ENCODE measurements around the gene FAM170B. TPM values are rescaled to one million over a fixed set of nuclear protein-coding genes. Genes with fewer than 3 reads are reported as not detected.

FAM170B gene
- total RNA-seq, 6 donors from 2014 or later: 0.24 TPM; not detected in 5

- Histone ChIP-seq H3K4me1 (peaks cover 3 to 45% (median 29%) of the 10 kb centered on the region in 4 donors), H3K4me3 (no peak overlapping the region), H3K27me3 (no peaks in the 10 kb centered on the region), H3K27ac (peak overlapping the region in 1 of 4 donors; percentile 59), H3K9me3 (no peaks in the 10 kb centered on the region), H3K36me3 (no peaks in the 10 kb centered on the region)
- ATAC-seq (ENCODE audit: low FRiP score in 2 of 2) (peak; percentile 28 to 76), DNase-seq (peak; percentile 40 to 42)
- WGBS, 2 donors: 64 to 76% methylated on average over 6 to 9 of the region's 9 CpGs
- TF ChIP-seq POLR2A (IDR thresholded peaks at IDR 0.05) (no peak), POLR2AphosphoS5 (IDR thresholded peaks at IDR 0.05) (peak; percentile 18 to 28)
These were observed 24.0 kb downstream of the FAM170B start for GRCh38 chr10:49109669-49110340.

GRCh38 chr10:49108656-49109055 lies 25.2 kb downstream of the FAM170B start:
- Histone ChIP-seq H3K36me3 (no peaks in the 10 kb centered on the region), H3K27ac (peak overlapping the region in 3 of 4 donors; percentile 5 to 17 (median 6)), H3K27me3 (no peaks in the 10 kb centered on the region), H3K4me1 (peaks cover 3 to 39% (median 27%) of the 10 kb centered on the region in 4 donors), H3K4me3 (no peak overlapping the region), H3K9me3 (no peaks in the 10 kb centered on the region)
- 90 to 92% methylated on average over 2 to 7 of the region's 7 CpGs for WGBS, 2 donors
- no peak for TF ChIP-seq CTCF (IDR thresholded peaks at IDR 0.05)
- TF ChIP-seq POLR2A (IDR thresholded peaks at IDR 0.05): no peak
- TF ChIP-seq EP300 (IDR thresholded peaks at IDR 0.05): no peak
- TF ChIP-seq POLR2AphosphoS5 (IDR thresholded peaks at IDR 0.05): no peak
- ATAC-seq (ENCODE audit: low FRiP score in 2 of 2) (no peak), DNase-seq (peak in 1 of 2 donors; percentile 44)

- Histone ChIP-seq H3K36me3 (no peaks in the 10 kb centered on the region), H3K27ac (peak overlapping the region in 1 of 4 donors; percentile 3), H3K27me3 (no peaks in the 10 kb centered on the region), H3K4me1 (peaks cover 3 to 34% (median 22%) of the 10 kb centered on the region in 4 donors), H3K4me3 (no peak overlapping the region), H3K9me3 (no peaks in the 10 kb centered on the region)
- no peak for ATAC-seq (ENCODE audit: low FRiP score in 2 of 2)
- no peak for DNase-seq
- TF ChIP-seq POLR2A (IDR thresholded peaks at IDR 0.05) (no peak), EP300 (IDR thresholded peaks at IDR 0.05) (no peak), POLR2AphosphoS5 (IDR thresholded peaks at IDR 0.05) (no peak)
- 95 to 96% methylated on average over 8 of the region's 8 CpGs for WGBS, 2 donors
These were observed 25.9 kb downstream of the FAM170B start for GRCh38 chr10:49107887-49108267.

- Histone ChIP-seq H3K9me3 (no peaks in the 10 kb centered on the region), H3K27me3 (no peaks in the 10 kb centered on the region), H3K36me3 (no peaks in the 10 kb centered on the region), H3K27ac (peak overlapping the region in 2 of 4 donors; percentile 3 to 48), H3K4me3 (no peak overlapping the region), H3K4me1 (peaks cover 3 to 30% (median 21%) of the 10 kb centered on the region in 4 donors)
- DNase-seq (peak in 1 of 2 donors; percentile 51), ATAC-seq (ENCODE audit: low FRiP score in 2 of 2) (no peak)
- TF ChIP-seq EP300 (IDR thresholded peaks at IDR 0.05) (no peak), POLR2A (IDR thresholded peaks at IDR 0.05) (no peak), CTCF (IDR thresholded peaks at IDR 0.05) (no peak), POLR2AphosphoS5 (IDR thresholded peaks at IDR 0.05) (no peak)
- WGBS, 2 donors: 97 to 98% methylated on average over 7 to 17 of the region's 17 CpGs
These were observed 26.5 kb downstream of the FAM170B start for GRCh38 chr10:49107111-49107886.

- peak in 1 of 2 donors; percentile 36 for DNase-seq
- Histone ChIP-seq H3K9me3 (no peaks in the 10 kb centered on the region), H3K4me3 (no peak overlapping the region), H3K27me3 (no peaks in the 10 kb centered on the region), H3K36me3 (no peaks in the 10 kb centered on the region), H3K27ac (peak overlapping the region in 2 of 4 donors; percentile 32 to 48), H3K4me1 (peaks cover 3 to 30% (median 19%) of the 10 kb centered on the region in 4 donors)
- peak in 1 of 2 donors; percentile 33 for ATAC-seq (ENCODE audit: low FRiP score in 2 of 2)
- WGBS, 2 donors: 42 to 48% methylated on average over 7 of the region's 7 CpGs
- TF ChIP-seq POLR2AphosphoS5 (IDR thresholded peaks at IDR 0.05) (no peak), CTCF (IDR thresholded peaks at IDR 0.05) (no peak), POLR2A (IDR thresholded peaks at IDR 0.05) (no peak), EP300 (IDR thresholded peaks at IDR 0.05) (no peak)
These were observed 27.4 kb downstream of the FAM170B start for GRCh38 chr10:49106451-49106850.
